DMS53 treated with DMSO at 0.1 percent for 48 hours (cell line): Measurements from ENCODE around the gene TAS2R31.
"Not testable (repeated sequence)": the region's sequence is repeated elsewhere in the genome, so short reads cannot be mapped to it uniquely, and the experiment has no call there.

Source experiments
- DNase-seq: peaks from one replicate; lab custom pipeline; 2025; ENCODE audit not compliant: unreplicated experiment; lab: John Stamatoyannopoulos, UW

The TAS2R31 gene

GRCh38 chr12:11031307-11031706 lies at the start of gene TAS2R31:
Gene TAS2R31 (minus strand): TSS chr12:11031407. CDS start chr12:11031335, 72 bp downstream.
- no peak for DNase-seq

- no peak for DNase-seq
These were observed 47.0 kb upstream of the TAS2R31 start for GRCh38 chr12:11078246-11078645.

- no peak for DNase-seq
These were observed 44.4 kb upstream of the TAS2R31 start for GRCh38 chr12:11075642-11076041.

- DNase-seq: no peak
These were observed 40.2 kb upstream of the TAS2R31 start for GRCh38 chr12:11071414-11071813.

GRCh38 chr12:11070999-11071398 lies 39.8 kb upstream of the TAS2R31 start:
- no peak for DNase-seq

GRCh38 chr12:11069854-11070365 lies 38.7 kb upstream of the TAS2R31 start:
- no peak for DNase-seq

GRCh38 chr12:11067514-11067913 lies 36.3 kb upstream of the TAS2R31 start:
- DNase-seq: no peak

- DNase-seq: not testable (repeated sequence)
These were observed 31.0 kb upstream of the TAS2R31 start, which contains the start of gene TAS2R46 for GRCh38 chr12:11062194-11062593. Gene TAS2R46 (minus strand): TSS chr12:11062294. CDS start chr12:11062294, 0 bp downstream.

- no peak for DNase-seq
These were observed 28.6 kb upstream of the TAS2R31 start for GRCh38 chr12:11059784-11060183.

- no peak for DNase-seq
These were observed 27.8 kb upstream of the TAS2R31 start for GRCh38 chr12:11059041-11059440.

- DNase-seq: no peak
These were observed 24.1 kb upstream of the TAS2R31 start for GRCh38 chr12:11055306-11055705.

- not testable (repeated sequence) for DNase-seq
These were observed 18.8 kb upstream of the TAS2R31 start for GRCh38 chr12:11049806-11050531.

- DNase-seq: not testable (repeated sequence)
These were observed 10.2 kb upstream of the TAS2R31 start for GRCh38 chr12:11041366-11041765.

- no peak for DNase-seq
These were observed 9.0 kb upstream of the TAS2R31 start for GRCh38 chr12:11040162-11040561.

- no peak for DNase-seq
These were observed 8.0 kb upstream of the TAS2R31 start for GRCh38 chr12:11039171-11039570.

- DNase-seq: not testable (repeated sequence)
These were observed 2.8 kb upstream of the TAS2R31 start for GRCh38 chr12:11033959-11034358.

GRCh38 chr12:11026118-11026517 lies 5.1 kb downstream of the TAS2R31 start:
- no peak for DNase-seq

GRCh38 chr12:11023387-11023786 lies 7.8 kb downstream of the TAS2R31 start:
- DNase-seq: no peak

GRCh38 chr12:11022520-11022919 lies 8.7 kb downstream of the TAS2R31 start, which contains the start of gene TAS2R19:
Gene TAS2R19 (minus strand): TSS chr12:11022620. CDS start chr12:11022571, 49 bp downstream.
- no peak for DNase-seq

- DNase-seq: no peak
These were observed 14.3 kb downstream of the TAS2R31 start for GRCh38 chr12:11016937-11017336.

GRCh38 chr12:11015775-11016430 lies 15.3 kb downstream of the TAS2R31 start:
- DNase-seq: no peak

- no peak for DNase-seq
These were observed 17.0 kb downstream of the TAS2R31 start for GRCh38 chr12:11014234-11014633.
